OCI-M1 (cell line): ENCODE measurements around the gene HLA-DPA1.

Source experiments
- DNase-seq: peaks from one replicate; lab custom pipeline; 2025; lab: John Stamatoyannopoulos, UW

HLA-DPA1 gene

GRCh38 chr6:33088931-33089620 is 15.6 kb upstream of the HLA-DPA1 start:
- DNase-seq: no peak

- DNase-seq: no peak
Observed at GRCh38 chr6:33088258-33088930, 14.9 kb upstream of the HLA-DPA1 start.

GRCh38 chr6:33085627-33086026 is 12.2 kb upstream of the HLA-DPA1 start:
- no peak for DNase-seq

- peak; percentile 77 for DNase-seq
Observed at GRCh38 chr6:33082702-33083101, 9.3 kb upstream of the HLA-DPA1 start.

GRCh38 chr6:33081098-33081824 is 7.8 kb upstream of the HLA-DPA1 start:
- DNase-seq: no peak

GRCh38 chr6:33080127-33081089 is 7.0 kb upstream of the HLA-DPA1 start:
- DNase-seq: no peak

GRCh38 chr6:33079580-33079979 is 6.1 kb upstream of the HLA-DPA1 start:
- DNase-seq: no peak

GRCh38 chr6:33078919-33079521 is 5.6 kb upstream of the HLA-DPA1 start:
- DNase-seq: no peak

- no peak for DNase-seq
Observed at GRCh38 chr6:33078442-33078841, 5.0 kb upstream of the HLA-DPA1 start.

- no peak for DNase-seq
Observed at GRCh38 chr6:33077908-33078307, 4.5 kb upstream of the HLA-DPA1 start.

- DNase-seq: peak; percentile 37
Observed at GRCh38 chr6:33076406-33076934, 3.0 kb upstream of the HLA-DPA1 start.

- DNase-seq: peak; percentile 91
Observed at GRCh38 chr6:33075568-33076405, 2.3 kb upstream of the HLA-DPA1 start, which contains the start of gene HLA-DPB1. Gene HLA-DPB1 (plus strand): TSS chr6:33075990. CDS start chr6:33076042, 52 bp downstream.

- no peak for DNase-seq
Observed at GRCh38 chr6:33075208-33075567, 1.7 kb upstream of the HLA-DPA1 start.

- peak; percentile 30 for DNase-seq
Observed at GRCh38 chr6:33072508-33073100, 845 bp downstream of the HLA-DPA1 start.

GRCh38 chr6:33071569-33071968 is 1.9 kb downstream of the HLA-DPA1 start:
- DNase-seq: no peak

- no peak for DNase-seq
Observed at GRCh38 chr6:33070909-33071308, 2.5 kb downstream of the HLA-DPA1 start.

GRCh38 chr6:33069021-33069738 is 4.3 kb downstream of the HLA-DPA1 start:
- DNase-seq: no peak

- DNase-seq: no peak
Observed at GRCh38 chr6:33066917-33067521, 6.4 kb downstream of the HLA-DPA1 start.

- DNase-seq: no peak
Observed at GRCh38 chr6:33065312-33065711, 8.1 kb downstream of the HLA-DPA1 start.
